Thoracic aorta (tissue), 2 donors: ENCODE measurements around the gene SHCBP1L. TPM values are rescaled to one million over a fixed set of nuclear protein-coding genes. Genes with fewer than 3 reads are reported as not detected.

Experiments used
- ATAC-seq: fragments of 150-250 bp; one replicate; pipeline ENCODE4 v1.8.0; 2017; ENCODE audit warnings: low read depth; ENCODE audit not compliant: insufficient number of reproducible peaks, low FRiP score
- DNase-seq: peaks from one replicate; pipeline ENCODE4 v3.0.0-alpha.2; 2020; ENCODE audit warnings: low spot score
- H3K27ac ChIP-seq, 2 donors: fragments of 200-600 bp; sonication (generic); 1 replicate in 1 of 2; 2 replicates in 1 of 2; pipeline ENCODE4 v1.5.1; 2016; ENCODE audit warnings: mild to moderate bottlenecking in 2 of 2, moderate library complexity in 2 of 2
- H3K27me3 ChIP-seq: fragments of 200-600 bp; sonication (generic); replicated peaks from 2 replicates; pipeline ENCODE4 v1.6.0; 2016; ENCODE audit warnings: mild to moderate bottlenecking; ENCODE audit not compliant: insufficient read depth
- H3K36me3 ChIP-seq: fragments of 200-600 bp; sonication (generic); one replicate; pipeline ENCODE4 v1.5.1; 2016
- H3K4me1 ChIP-seq, 2 donors: fragments of 200-600 bp; sonication (generic); 1 replicate in 1 of 2; 2 replicates in 1 of 2; pipeline versions ENCODE4 v1.5.1 to v1.6.0; 2016; ENCODE audit warnings: low read depth in 2 of 2, mild to moderate bottlenecking in 1 of 2; ENCODE audit not compliant: control insufficient read depth in 1 of 2
- H3K4me3 ChIP-seq: fragments of 200-600 bp; sonication (generic); 2 replicates; pipeline ENCODE4 v1.5.1; 2016; ENCODE audit warnings: mild to moderate bottlenecking
- H3K9me3 ChIP-seq: fragments of 200-600 bp; sonication (generic); 2 replicates; pipeline ENCODE4 v1.5.1; 2016
- CTCF ChIP-seq: fragments of 200-600 bp; sonication (generic); IDR thresholded peaks from one replicate; pipeline ENCODE4 v1.5.1; 2019; ENCODE audit warnings: antibody characterized with exemption
- total RNA-seq, 2 donors: library from RNA; depleted of rRNA; stranded (reverse); fragments of >200 nt; gene quantifications; one replicate each; pipeline versions ENCODE4 v1.1.0 to v1.2.3, GENCODE V29; 2016

Gene SHCBP1L
- total RNA-seq, 2 donors from 2014 or later, result not detected

GRCh38 chr1:182877842-182878241 is 75.1 kb downstream of the SHCBP1L start:
- Histone ChIP-seq H3K4me1 (no peaks in the 10 kb centered on the region), H3K36me3 (peaks cover 88% of the 10 kb centered on the region), H3K4me3 (no peak overlapping the region), H3K27ac (no peak overlapping the region), H3K27me3 (no peaks in the 10 kb centered on the region), H3K9me3 (no peaks in the 10 kb centered on the region)
- no peak for TF ChIP-seq CTCF
- ATAC-seq (no peak), DNase-seq (no peak)

GRCh38 chr1:182877331-182877730 is 75.6 kb downstream of the SHCBP1L start:
- H3K9me3 ChIP-seq, result no peaks in the 10 kb centered on the region

GRCh38 chr1:182875889-182876288 is 77.1 kb downstream of the SHCBP1L start:
- DNase-seq (no peak), ATAC-seq (no peak)
- no peak for TF ChIP-seq CTCF
- Histone ChIP-seq H3K27ac (no peak overlapping the region), H3K36me3 (peaks cover 74% of the 10 kb centered on the region), H3K27me3 (no peaks in the 10 kb centered on the region), H3K9me3 (no peaks in the 10 kb centered on the region), H3K4me3 (no peak overlapping the region), H3K4me1 (no peaks in the 10 kb centered on the region)

More at GRCh38 chr1:182877331-182877730, 75.6 kb downstream of the SHCBP1L start:
- DNase-seq, result no peak
- peaks cover 88% of the 10 kb centered on the region for H3K36me3 ChIP-seq
- TF ChIP-seq CTCF, result no peak
- no peak for ATAC-seq
- no peaks in the 10 kb centered on the region for H3K4me1 ChIP-seq
- H3K4me3 ChIP-seq, result no peak overlapping the region
- no peak overlapping the region for H3K27ac ChIP-seq
- no peaks in the 10 kb centered on the region for H3K27me3 ChIP-seq

GRCh38 chr1:182872881-182873280 is 80.1 kb downstream of the SHCBP1L start:
- H3K27me3 ChIP-seq, result no peaks in the 10 kb centered on the region
- peaks cover 63% of the 10 kb centered on the region for H3K36me3 ChIP-seq
- no peak overlapping the region for H3K27ac ChIP-seq
- no peaks in the 10 kb centered on the region for H3K9me3 ChIP-seq
- no peaks in the 10 kb centered on the region for H3K4me1 ChIP-seq
- no peak overlapping the region for H3K4me3 ChIP-seq
- ATAC-seq, result no peak
- TF ChIP-seq CTCF, result no peak
- DNase-seq, result no peak

GRCh38 chr1:182869241-182869666 is 83.7 kb downstream of the SHCBP1L start:
- H3K36me3 ChIP-seq, result peaks cover 48% of the 10 kb centered on the region
- no peak overlapping the region for H3K4me3 ChIP-seq
- H3K4me1 ChIP-seq, result no peaks in the 10 kb centered on the region
- H3K27me3 ChIP-seq, result no peaks in the 10 kb centered on the region
- no peak for DNase-seq
- H3K9me3 ChIP-seq, result no peaks in the 10 kb centered on the region
- H3K27ac ChIP-seq, result no peak overlapping the region
- TF ChIP-seq CTCF, result no peak
- no peak for ATAC-seq
